Lower leg skin (tissue), 3 donors: ENCODE data around the gene DHRS1.

ENCODE experiments used
- CTCF ChIP-seq, 3 donors: fragments of 450-650 bp; IDR thresholded peaks; one replicate each; pipeline ENCODE4 v1.5.1; 2016; ENCODE audit warnings: antibody characterized with exemption in 3 of 3, mild to moderate bottlenecking in 3 of 3, moderate library complexity in 2 of 3
- POLR2A ChIP-seq, 2 donors: fragments of 450-650 bp; IDR thresholded peaks; one replicate each; pipeline ENCODE4 v1.6.1; 2016 to 2017; ENCODE audit warnings: antibody characterized with exemption in 2 of 2, mild to moderate bottlenecking in 1 of 2, moderate library complexity in 1 of 2

- TF ChIP-seq POLR2A (IDR thresholded peaks at IDR 0.05) (no peak), CTCF (IDR thresholded peaks at IDR 0.05) (no peak)
Measured at GRCh38 chr14:24277071-24277470, 22.5 kb downstream of the DHRS1 start.
